Gastrocnemius medialis (tissue), 4 donors: ENCODE results near the gene STAP2. TPM values are rescaled to one million over a fixed set of nuclear protein-coding genes. Genes with fewer than 3 reads are reported as not detected.

ENCODE experiments used
- ATAC-seq, 2 donors: fragments of 150-250 bp; one replicate each; pipeline ENCODE4 v1.9.1; 2016
- DNase-seq, 2 donors: peaks; one replicate each; pipeline ENCODE4 v3.0.0-alpha.2; 2019
- H3K27ac ChIP-seq, 4 donors: fragments of 200-600 bp; sonication (generic); 1 replicate in 1 of 4; 2 replicates in 3 of 4; pipeline ENCODE4 v1.5.1; 2016 to 2018; ENCODE audit warnings: mild to moderate bottlenecking in 2 of 4, moderate library complexity in 1 of 4
- H3K27me3 ChIP-seq, 3 donors: fragments of 200-600 bp; sonication (generic) in 2 of 3; 1 replicate in 1 of 3; 2 replicates in 2 of 3; pipeline versions ENCODE4 v1.5.1 to v1.6.0; 2016 to 2019; ENCODE audit warnings: mild to moderate bottlenecking in 1 of 3, moderate library complexity in 1 of 3
- H3K36me3 ChIP-seq, 2 donors: fragments of 200-600 bp; sonication (generic) in 1 of 2; one replicate each; pipeline ENCODE4 v1.5.1; 2017 to 2018
- H3K4me1 ChIP-seq, 2 donors: fragments of 200-600 bp; sonication (generic) in 1 of 2; one replicate each; pipeline ENCODE4 v1.5.1; 2016 to 2017; ENCODE audit warnings: mild to moderate bottlenecking in 2 of 2
- H3K4me3 ChIP-seq, 4 donors: fragments of 200-600 bp; sonication (generic) in 3 of 4; 1 replicate in 1 of 4; 2 replicates in 3 of 4; pipeline ENCODE4 v1.5.1; 2016 to 2019; ENCODE audit warnings: mild to moderate bottlenecking in 2 of 4
- H3K9me3 ChIP-seq, 3 donors: fragments of 200-600 bp; sonication (generic) in 2 of 3; 1 replicate in 1 of 3; 2 replicates in 2 of 3; pipeline ENCODE4 v1.5.1; 2016 to 2019
- CTCF ChIP-seq, 5 experiments: fragments of 450-650 bp in 3 of 5; fragments of 200-600 bp in 2 of 5; sonication (generic) in 2 of 5; IDR thresholded peaks in 4 of 5; conservative IDR thresholded peaks in 1 of 5; 1 replicate in 4 of 5; 2 replicates in 1 of 5; pipeline ENCODE4 v1.5.1; 2016 to 2019; ENCODE audit warnings: antibody characterized with exemption in 5 of 5, mild to moderate bottlenecking in 3 of 5, moderate library complexity in 3 of 5
- POLR2A ChIP-seq, 2 donors: fragments of 450-650 bp; IDR thresholded peaks; one replicate each; pipeline ENCODE4 v1.6.1; 2017; ENCODE audit warnings: antibody characterized with exemption in 2 of 2, mild to moderate bottlenecking in 2 of 2, moderate library complexity in 2 of 2
- in situ Hi-C, 4 donors: fragments of 200-750 bp; cut with MboI; loops; one replicate each; pipeline versions ENCODE4 v1.15.0 to v1.8.0; 2017; ENCODE audit warnings: low sequenced_read_pairs in 4 of 4
- intact Hi-C: fragments of 100-400 bp; cut with DNase I; formaldehyde crosslinking; loops from one replicate; pipeline ENCODE4 v1.15.1; 2023; ENCODE audit warnings: low total_unique reads
- total RNA-seq, 4 donors: library from RNA; depleted of rRNA; stranded (reverse); fragments of >200 nt; gene quantifications; one replicate each; pipeline versions ENCODE4 v1.1.0 to v1.2.3, GENCODE V29; 2016

STAP2 gene
- total RNA-seq, 4 donors from 2014 or later, result 0.94 to 2.1 (median 1.3) TPM; not detected in 1

DNA sequence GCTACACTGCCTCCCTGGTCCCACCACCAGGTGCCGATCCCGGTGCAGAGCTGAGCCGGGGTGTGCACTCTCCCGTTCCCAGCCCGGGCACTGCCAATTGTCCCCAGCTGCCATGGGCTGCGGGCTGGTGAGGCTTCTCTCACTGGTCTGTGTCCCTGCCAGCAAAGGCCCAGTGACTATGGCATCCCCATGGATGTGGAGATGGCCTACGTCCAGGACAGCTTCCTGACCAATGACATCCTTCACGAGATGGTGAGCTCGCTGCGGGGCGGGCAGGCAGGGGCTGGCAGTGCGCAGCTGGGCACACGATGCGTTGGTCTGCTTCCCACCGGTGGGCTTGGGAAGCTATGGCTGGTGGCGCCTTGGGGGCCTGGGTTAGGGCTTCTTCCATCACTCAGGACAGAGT, 19.3 kb upstream of the STAP2 start:
- no peak for DNase-seq
- Histone ChIP-seq H3K4me3 (no peak overlapping the region), H3K27ac (no peak overlapping the region), H3K9me3 (no peaks in the 10 kb centered on the region), H3K27me3 (no peaks in the 10 kb centered on the region), H3K4me1 (no peaks in the 10 kb centered on the region), H3K36me3 (peaks cover 0 to 32% of the 10 kb centered on the region in 2 donors)
- in situ Hi-C loops (loop anchor here in 1 of 4 donors (10.0 kb wide), 1 partner anchor 93 kb away; no protein-coding TSS in a partner anchor), intact Hi-C loops (no loop called here)
- no peak for ATAC-seq
- no peak for TF ChIP-seq CTCF (IDR thresholded peaks at IDR 0.05 in 4 of 5, conservative IDR thresholded peaks at IDR 0.05 in 1 of 5)
- TF ChIP-seq POLR2A (IDR thresholded peaks at IDR 0.05), result no peak

GRCh38 chr19:4357095-4357797, 18.6 kb upstream of the STAP2 start:
- ATAC-seq (no peak), DNase-seq (no peak)
- in situ Hi-C loops (loop anchor here in 1 of 4 donors (10.0 kb wide), 1 partner anchor 92 kb away; no protein-coding TSS in a partner anchor), intact Hi-C loops (no loop called here)
- H3K9me3 ChIP-seq, result no peaks in the 10 kb centered on the region
- H3K4me3 ChIP-seq, result no peak overlapping the region
- no peaks in the 10 kb centered on the region for H3K4me1 ChIP-seq
- H3K27ac ChIP-seq, result no peak overlapping the region
- no peak for TF ChIP-seq POLR2A (IDR thresholded peaks at IDR 0.05)
- TF ChIP-seq CTCF (IDR thresholded peaks at IDR 0.05 in 4 of 5, conservative IDR thresholded peaks at IDR 0.05 in 1 of 5), result no peak
- H3K36me3 ChIP-seq, result peaks cover 0 to 25% of the 10 kb centered on the region in 2 donors
- no peaks in the 10 kb centered on the region for H3K27me3 ChIP-seq

- Histone ChIP-seq H3K4me3 (no peak overlapping the region), H3K4me1 (no peaks in the 10 kb centered on the region), H3K27ac (no peak overlapping the region), H3K36me3 (peaks cover 0 to 1% of the 10 kb centered on the region in 2 donors), H3K9me3 (no peaks in the 10 kb centered on the region), H3K27me3 (no peaks in the 10 kb centered on the region)
- no peak for DNase-seq
- in situ Hi-C loops, result loop anchor here in 1 of 4 donors (10.0 kb wide), 1 partner anchor 90 kb away; no protein-coding TSS in a partner anchor
- TF ChIP-seq CTCF (IDR thresholded peaks at IDR 0.05 in 4 of 5, conservative IDR thresholded peaks at IDR 0.05 in 1 of 5), result no peak
- intact Hi-C loops, result no loop called here
- no peak for ATAC-seq
Observed at GRCh38 chr19:4354897-4355296, 16.3 kb upstream of the STAP2 start.

DNA sequence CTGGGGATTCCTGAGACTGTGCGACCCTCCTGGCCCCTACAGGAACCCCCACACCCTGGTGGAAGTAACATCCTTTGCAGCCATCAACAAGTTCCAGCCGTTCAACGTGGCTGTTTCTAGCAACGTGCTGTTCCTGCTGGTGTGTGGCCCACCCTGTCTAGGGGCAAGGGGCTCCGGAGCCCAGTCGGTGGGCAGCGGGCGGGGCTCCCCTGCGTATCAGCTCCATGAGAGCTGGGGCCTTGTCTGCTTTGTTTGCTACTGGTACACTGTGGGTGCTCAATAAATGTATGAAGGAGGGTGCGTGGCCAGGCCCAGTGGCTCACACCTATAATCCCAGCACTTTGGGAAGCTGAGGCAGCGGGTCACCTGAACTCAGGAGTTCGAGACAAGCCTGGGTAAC, 15.7 kb upstream of the STAP2 start:
- DNase-seq (no peak), ATAC-seq (no peak)
- Histone ChIP-seq H3K27me3 (no peaks in the 10 kb centered on the region), H3K4me1 (no peaks in the 10 kb centered on the region), H3K4me3 (no peak overlapping the region), H3K36me3 (no peaks in the 10 kb centered on the region), H3K9me3 (no peaks in the 10 kb centered on the region), H3K27ac (no peak overlapping the region)
- in situ Hi-C loops, result loop anchor here in 1 of 4 donors (10.0 kb wide), 1 partner anchor 89 kb away; no protein-coding TSS in a partner anchor
- intact Hi-C loops, result no loop called here
- TF ChIP-seq POLR2A (IDR thresholded peaks at IDR 0.05) (no peak), CTCF (IDR thresholded peaks at IDR 0.05 in 4 of 5, conservative IDR thresholded peaks at IDR 0.05 in 1 of 5) (no peak)
